SU-DHL-6 (cell line): ENCODE data around the gene TNFRSF18.

Source experiments
- H2AFZ ChIP-seq: fragments of 200-600 bp; sonication (generic); 2 replicates; pipeline ENCODE4 v1.6.1; 2014; ENCODE audit warnings: low read depth, mild to moderate bottlenecking, moderate library complexity, mixed read lengths, antibody characterized with exemption, low read length; ENCODE audit not compliant: severe bottlenecking
- H3F3A ChIP-seq: fragments of 200-600 bp; shearing (Covaris generic); 2 replicates; pipeline ENCODE4 v1.6.0; 2016; ENCODE audit warnings: antibody characterized with exemption, mild to moderate bottlenecking; ENCODE audit not compliant: insufficient read depth
- H3K27ac ChIP-seq: fragments of 200-600 bp; sonication (generic); 2 replicates; pipeline ENCODE4 v1.5.1; 2016; ENCODE audit warnings: low read depth, mild to moderate bottlenecking, low read length, moderate library complexity, mixed read lengths
- H3K27me3 ChIP-seq: fragments of 200-600 bp; sonication (generic), shearing (Covaris generic); 2 replicates; pipeline ENCODE4 v1.6.0; 2014; ENCODE audit warnings: mild to moderate bottlenecking, low read length
- H3K36me3 ChIP-seq: fragments of 200-600 bp; sonication (generic); 2 replicates; pipeline ENCODE4 v1.6.1; 2014; ENCODE audit warnings: mild to moderate bottlenecking, low read length, mixed read lengths
- H3K4me2 ChIP-seq: fragments of 300-600, 200-600 bp; shearing (Covaris generic), sonication (generic); 2 replicates; pipeline ENCODE4 v1.6.0; 2014; ENCODE audit warnings: low read length, low read depth, mild to moderate bottlenecking; ENCODE audit not compliant: poor library complexity, severe bottlenecking
- H3K4me3 ChIP-seq: fragments of 200-600 bp; sonication (generic); 2 replicates; pipeline ENCODE4 v1.5.1; 2014; ENCODE audit warnings: antibody characterized with exemption, low read length, mild to moderate bottlenecking, mixed read lengths; ENCODE audit not compliant: insufficient read depth, poor library complexity, severe bottlenecking
- H3K79me2 ChIP-seq: fragments of 200-600 bp; sonication (generic); 2 replicates; pipeline ENCODE4 v1.6.1; 2014; ENCODE audit warnings: mild to moderate bottlenecking, low read length, moderate library complexity; ENCODE audit not compliant: insufficient read depth
- H3K9ac ChIP-seq: fragments of 200-600 bp; sonication (generic); 2 replicates; pipeline ENCODE4 v1.7.0; 2014; ENCODE audit warnings: mild to moderate bottlenecking, low read length
- H3K9me2 ChIP-seq: fragments of 200-600 bp; sonication (generic); replicated peaks from 2 replicates; pipeline ENCODE4 v1.6.1; 2014; ENCODE audit warnings: low read length; ENCODE audit not compliant: insufficient read depth
- H3K9me3 ChIP-seq: fragments of 200-600 bp; sonication (generic); 2 replicates; pipeline ENCODE4 v1.6.1; 2014; ENCODE audit warnings: low read length, mixed read lengths; ENCODE audit not compliant: insufficient read depth
- H4K20me1 ChIP-seq: fragments of 200-600 bp; sonication (generic); 2 replicates; pipeline ENCODE4 v1.6.1; 2014; ENCODE audit warnings: low read depth, mild to moderate bottlenecking, antibody characterized with exemption, low read length, moderate library complexity, mixed read lengths
- EZH2phosphoT487 ChIP-seq: fragments of 200-600 bp; sonication (generic), shearing (Covaris generic); conservative IDR thresholded peaks from 2 replicates; pipeline ENCODE4 v1.6.1; 2018; ENCODE audit warnings: mild to moderate bottlenecking, antibody characterized with exemption, low read length, moderate library complexity, mixed read lengths
- TF ChIP-seq, protein P1 (sequence below): fragments of 200-600 bp; sonication (generic); IDR thresholded peaks from one replicate; pipeline ENCODE4 v1.5.1; 2017; ENCODE audit warnings: antibody characterized with exemption, mild to moderate bottlenecking, low read length, moderate library complexity; ENCODE audit not compliant: insufficient read depth, poor library complexity, severe bottlenecking

The TNFRSF18 gene

DNA sequence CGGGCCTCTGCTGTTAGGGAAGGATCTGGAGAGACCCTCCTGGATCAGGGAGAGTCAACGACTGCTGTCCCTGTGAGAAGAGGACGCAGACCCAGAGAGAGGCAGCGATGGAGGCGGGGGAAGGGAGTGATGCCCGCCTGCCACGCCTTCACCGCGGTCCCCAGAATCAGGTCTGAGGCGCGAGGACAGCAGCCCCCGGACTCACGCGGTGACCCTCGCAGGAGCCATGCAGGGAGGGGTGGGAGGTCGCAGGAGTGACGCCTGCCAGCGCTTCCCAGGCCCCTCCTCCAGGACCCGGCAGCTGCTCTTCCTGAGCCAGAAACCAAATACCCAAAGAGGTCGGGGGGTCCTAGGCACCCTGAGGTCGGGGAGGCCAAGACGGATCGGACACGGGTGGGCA is 13.8 kb upstream of the TNFRSF18 start:
- TF ChIP-seq, protein P1, sequence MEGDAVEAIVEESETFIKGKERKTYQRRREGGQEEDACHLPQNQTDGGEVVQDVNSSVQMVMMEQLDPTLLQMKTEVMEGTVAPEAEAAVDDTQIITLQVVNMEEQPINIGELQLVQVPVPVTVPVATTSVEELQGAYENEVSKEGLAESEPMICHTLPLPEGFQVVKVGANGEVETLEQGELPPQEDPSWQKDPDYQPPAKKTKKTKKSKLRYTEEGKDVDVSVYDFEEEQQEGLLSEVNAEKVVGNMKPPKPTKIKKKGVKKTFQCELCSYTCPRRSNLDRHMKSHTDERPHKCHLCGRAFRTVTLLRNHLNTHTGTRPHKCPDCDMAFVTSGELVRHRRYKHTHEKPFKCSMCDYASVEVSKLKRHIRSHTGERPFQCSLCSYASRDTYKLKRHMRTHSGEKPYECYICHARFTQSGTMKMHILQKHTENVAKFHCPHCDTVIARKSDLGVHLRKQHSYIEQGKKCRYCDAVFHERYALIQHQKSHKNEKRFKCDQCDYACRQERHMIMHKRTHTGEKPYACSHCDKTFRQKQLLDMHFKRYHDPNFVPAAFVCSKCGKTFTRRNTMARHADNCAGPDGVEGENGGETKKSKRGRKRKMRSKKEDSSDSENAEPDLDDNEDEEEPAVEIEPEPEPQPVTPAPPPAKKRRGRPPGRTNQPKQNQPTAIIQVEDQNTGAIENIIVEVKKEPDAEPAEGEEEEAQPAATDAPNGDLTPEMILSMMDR = no peak
- no peak for TF ChIP-seq EZH2phosphoT487
- Histone ChIP-seq H3K4me2 (no peak overlapping the region), H3F3A (no peaks in the 10 kb centered on the region), H3K9me2 (no peaks in the 10 kb centered on the region), H3K27me3 (no peaks in the 10 kb centered on the region), H3K9me3 (no peaks in the 10 kb centered on the region), H3K4me3 (no peak overlapping the region), H3K9ac (no peak overlapping the region), H3K79me2 (peaks cover 7% of the 10 kb centered on the region; the same call in 1 of the 2 replicates), H3K36me3 (no peaks in the 10 kb centered on the region), H4K20me1 (no peaks in the 10 kb centered on the region), H2AFZ (no peak overlapping the region), H3K27ac (no peak overlapping the region)

- TF ChIP-seq EZH2phosphoT487 = no peak
- Histone ChIP-seq H3K4me3 (no peak overlapping the region), H3K27me3 (no peaks in the 10 kb centered on the region), H4K20me1 (no peaks in the 10 kb centered on the region), H3K27ac (no peak overlapping the region), H3K36me3 (no peaks in the 10 kb centered on the region), H3F3A (no peaks in the 10 kb centered on the region), H3K9ac (no peak overlapping the region), H2AFZ (no peak overlapping the region), H3K9me2 (no peaks in the 10 kb centered on the region), H3K4me2 (no peak overlapping the region), H3K9me3 (no peaks in the 10 kb centered on the region), H3K79me2 (no peaks in the 10 kb centered on the region)
Observed at GRCh38 chr1:1219341-1219740, 12.9 kb upstream of the TNFRSF18 start.

GRCh38 chr1:1218524-1219200 is 12.3 kb upstream of the TNFRSF18 start:
- Histone ChIP-seq H3K9me2 (no peaks in the 10 kb centered on the region), H3K4me2 (no peak overlapping the region), H3K27me3 (no peaks in the 10 kb centered on the region), H3K79me2 (no peaks in the 10 kb centered on the region), H4K20me1 (no peaks in the 10 kb centered on the region), H3K4me3 (no peak overlapping the region), H3K36me3 (no peaks in the 10 kb centered on the region), H3K9ac (no peak overlapping the region), H3F3A (no peaks in the 10 kb centered on the region), H3K9me3 (no peaks in the 10 kb centered on the region), H2AFZ (no peak overlapping the region), H3K27ac (no peak overlapping the region)
- TF ChIP-seq, protein P1 = no peak
- TF ChIP-seq EZH2phosphoT487 = no peak
